HUES64 (cell line): ENCODE data around the gene PRKCZ.
"Not testable (repeated sequence)": the region's sequence is repeated elsewhere in the genome, so short reads cannot be mapped to it uniquely, and the experiment has no call there.

Experiments
- H3K27ac ChIP-seq: 2 replicates; pipeline ENCODE4 v1.7.0; 2013; ENCODE audit warnings: low read depth, low read length, inconsistent platforms
- H3K27me3 ChIP-seq: 2 replicates; pipeline ENCODE4 v1.6.1; 2013; ENCODE audit warnings: mild to moderate bottlenecking, low read length; ENCODE audit not compliant: insufficient read depth
- H3K36me3 ChIP-seq: 2 replicates; pipeline ENCODE4 v1.6.1; 2013; ENCODE audit warnings: mild to moderate bottlenecking, low read length; ENCODE audit not compliant: insufficient read depth
- H3K4me1 ChIP-seq: 2 replicates; pipeline ENCODE4 v1.6.1; 2013; ENCODE audit warnings: mild to moderate bottlenecking, low read length, moderate library complexity; ENCODE audit not compliant: insufficient read depth
- H3K4me3 ChIP-seq: 2 replicates; pipeline ENCODE4 v1.5.1; 2013; ENCODE audit warnings: mild to moderate bottlenecking, low read length, moderate library complexity
- H3K9ac ChIP-seq: 2 replicates; pipeline ENCODE4 v1.6.1; 2013; ENCODE audit warnings: mild to moderate bottlenecking, low read depth, low read length
- H3K9me3 ChIP-seq: 2 replicates; pipeline ENCODE4 v1.6.1; 2013; ENCODE audit warnings: low read depth, low read length; ENCODE audit not compliant: insufficient read depth
- WGBS: fragments of 150-250, 120-280 bp; methylation state at CpG from one replicate; pipeline ENCODE4 v1.1.7; 2013; ENCODE audit warnings: missing lambda C conversion rate; 5-methylcytosine and 5-hydroxymethylcytosine counted together

PRKCZ gene

DNA sequence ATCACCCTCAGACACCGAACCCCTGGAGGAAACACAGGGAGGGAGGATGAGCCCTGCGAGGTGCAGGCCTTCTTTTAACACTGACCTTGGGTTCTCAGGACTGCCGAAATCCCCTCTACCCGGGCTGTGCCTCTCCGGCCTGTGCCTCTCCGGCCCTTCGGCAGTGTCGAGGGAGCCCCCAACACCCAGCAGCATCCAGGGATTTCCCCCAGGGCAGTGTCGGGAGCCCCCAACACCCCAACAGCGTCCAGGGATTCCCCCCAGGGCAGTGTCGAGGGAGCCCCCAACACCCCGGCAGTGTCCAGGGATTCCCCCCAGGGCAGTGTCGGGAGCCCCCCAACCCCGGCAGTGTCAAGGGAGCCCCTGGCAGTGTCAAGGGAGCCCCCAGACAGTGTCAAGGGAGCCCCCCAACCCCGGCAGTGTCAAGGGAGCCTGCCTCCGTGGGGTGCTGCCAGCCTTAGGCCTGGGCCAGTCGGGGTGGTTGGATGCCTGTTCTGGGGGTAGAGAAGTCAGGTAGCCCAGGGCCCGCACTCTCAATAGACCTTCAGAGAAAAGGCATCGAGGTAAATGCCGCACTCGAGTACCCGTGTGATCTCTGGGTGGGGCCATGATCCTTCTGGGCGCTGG, 57.5 kb downstream of the PRKCZ start:
- Histone ChIP-seq H3K27me3 (no peaks in the 10 kb centered on the region), H3K4me3 (no peak overlapping the region), H3K27ac (no peak overlapping the region), H3K9ac (no peak overlapping the region; the same call in 1 of the 2 replicates), H3K36me3 (peaks cover 8% of the 10 kb centered on the region), H3K4me1 (no peaks in the 10 kb centered on the region), H3K9me3 (no peaks in the 10 kb centered on the region)
- WGBS, result 93% methylated on average over 22 of the region's 23 CpGs

DNA sequence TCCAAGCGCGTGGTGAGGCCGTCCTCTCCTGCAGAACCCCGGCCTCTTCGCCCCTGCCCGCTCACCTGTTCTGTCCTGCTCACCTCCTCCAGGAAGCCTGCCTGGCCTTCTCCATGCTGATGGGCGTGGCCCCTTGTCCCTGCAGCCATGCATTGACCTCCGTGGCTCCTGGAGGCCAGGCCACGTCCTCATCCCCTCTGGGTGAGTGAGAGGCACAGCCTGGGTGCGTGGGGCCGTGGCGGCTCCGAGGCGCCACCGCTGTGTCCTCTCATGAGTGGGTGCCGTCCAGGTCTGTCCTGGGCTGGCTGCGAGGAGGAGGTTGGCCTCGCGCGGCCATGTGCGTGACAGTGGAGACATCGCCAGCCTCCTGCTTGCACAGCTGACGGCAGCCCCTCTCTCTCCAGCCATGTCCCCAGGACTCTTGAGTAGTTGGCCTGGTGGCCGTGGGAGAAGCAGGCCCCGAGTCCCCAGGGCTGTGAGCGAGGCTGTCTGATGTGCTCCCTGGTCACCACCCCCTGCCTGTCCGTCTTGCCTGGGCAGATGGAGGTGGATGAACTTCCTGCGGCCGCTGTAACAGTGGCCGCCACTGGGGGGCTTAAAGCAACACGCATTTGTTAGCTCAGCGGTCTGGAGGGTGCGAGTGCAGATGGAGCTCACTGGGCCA, 58.1 kb downstream of the PRKCZ start:
- no peaks in the 10 kb centered on the region for H3K27me3 ChIP-seq
- H3K9me3 ChIP-seq, result no peaks in the 10 kb centered on the region
- H3K27ac ChIP-seq, result no peak overlapping the region
- H3K4me3 ChIP-seq, result no peak overlapping the region
- H3K9ac ChIP-seq, result no peak overlapping the region; the same call in 1 of the 2 replicates
- H3K36me3 ChIP-seq, result peaks cover 8% of the 10 kb centered on the region
- WGBS, result 76% methylated on average over 33 of the region's 33 CpGs
- H3K4me1 ChIP-seq, result no peaks in the 10 kb centered on the region

DNA sequence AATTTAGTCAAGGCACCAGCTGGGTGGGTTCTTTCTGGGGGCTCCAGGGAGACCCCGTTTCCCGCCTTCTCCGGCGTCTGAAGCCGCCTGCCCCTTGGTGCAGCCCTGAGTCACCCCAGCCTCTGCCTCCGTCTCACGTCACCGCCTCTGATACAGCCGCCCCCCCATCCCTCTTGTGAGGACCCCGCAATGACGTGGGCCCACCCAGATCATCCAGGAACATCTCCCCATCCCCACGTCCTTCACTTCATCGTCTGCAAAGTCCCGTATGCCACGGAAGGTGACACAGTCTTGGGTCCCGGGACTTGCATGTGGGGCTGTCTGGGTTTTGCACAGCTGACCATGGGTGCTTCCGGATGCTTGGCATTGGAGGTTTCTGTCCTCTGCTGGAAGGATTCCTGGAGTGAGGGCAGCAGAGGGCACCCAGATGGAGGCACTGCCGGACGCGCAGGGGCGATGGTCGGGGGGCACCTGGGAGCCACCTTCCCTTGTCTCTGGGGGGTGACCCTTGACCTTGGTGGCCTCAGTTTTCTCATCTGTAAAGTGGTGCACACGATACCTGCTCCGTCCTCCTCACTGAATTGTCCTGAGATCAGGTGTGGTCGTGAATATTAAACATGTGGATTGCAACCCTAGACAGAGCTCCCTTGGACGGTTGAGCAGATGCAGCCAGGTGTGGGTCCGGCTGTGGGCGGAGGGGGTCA, 58.8 kb downstream of the PRKCZ start:
- Histone ChIP-seq H3K36me3 (peaks cover 8% of the 10 kb centered on the region), H3K27ac (no peak overlapping the region), H3K4me3 (no peak overlapping the region), H3K9ac (no peak overlapping the region), H3K4me1 (no peaks in the 10 kb centered on the region), H3K27me3 (no peaks in the 10 kb centered on the region), H3K9me3 (no peaks in the 10 kb centered on the region)
- WGBS, result 82% methylated on average over 28 of the region's 28 CpGs

DNA sequence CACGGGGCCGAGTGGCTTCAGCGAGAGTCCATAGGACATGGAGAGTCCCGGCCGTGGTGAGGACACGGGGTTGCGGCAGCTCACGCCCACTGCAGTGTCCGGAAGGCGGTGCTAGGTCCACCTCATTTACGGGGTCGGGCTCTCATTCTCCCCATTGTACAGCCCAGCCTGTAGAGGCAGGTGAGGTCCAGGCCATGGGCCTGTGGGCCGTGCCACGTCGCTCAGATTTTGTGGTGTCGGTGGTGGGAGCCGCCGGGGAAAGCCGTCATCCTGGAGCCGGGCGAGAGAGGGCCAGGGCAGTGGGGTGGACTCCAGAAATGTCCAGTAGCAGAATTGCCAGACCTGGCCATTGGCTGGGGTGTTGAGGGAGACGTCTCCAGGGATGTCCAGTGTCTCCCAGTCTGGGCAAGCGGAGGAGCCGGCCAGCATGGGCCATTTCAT, 59.4 kb downstream of the PRKCZ start:
- 91% methylated on average over 24 of the region's 24 CpGs for WGBS
- H3K4me1 ChIP-seq, result no peaks in the 10 kb centered on the region
- H3K4me3 ChIP-seq, result no peak overlapping the region
- peaks cover 8% of the 10 kb centered on the region for H3K36me3 ChIP-seq
- H3K27ac ChIP-seq, result no peak overlapping the region
- H3K9ac ChIP-seq, result no peak overlapping the region
- no peaks in the 10 kb centered on the region for H3K9me3 ChIP-seq
- H3K27me3 ChIP-seq, result no peaks in the 10 kb centered on the region

- H3K36me3 ChIP-seq, result peaks cover 8% of the 10 kb centered on the region
- no peak overlapping the region for H3K27ac ChIP-seq
- 97% methylated on average over 17 of the region's 18 CpGs for WGBS
- H3K4me1 ChIP-seq, result peaks cover under 1% of the 10 kb centered on the region; the same call in 1 of the 2 replicates
- H3K9ac ChIP-seq, result no peak overlapping the region
- no peaks in the 10 kb centered on the region for H3K27me3 ChIP-seq
- no peaks in the 10 kb centered on the region for H3K9me3 ChIP-seq
- H3K4me3 ChIP-seq, result no peak overlapping the region
Measured at GRCh38 chr1:2110191-2110737, 60.1 kb downstream of the PRKCZ start.

- no peaks in the 10 kb centered on the region for H3K9me3 ChIP-seq
- peaks cover 7% of the 10 kb centered on the region; the same call in 1 of the 2 replicates for H3K4me1 ChIP-seq
- peaks cover 8% of the 10 kb centered on the region for H3K36me3 ChIP-seq
- H3K9ac ChIP-seq, result no peak overlapping the region
- WGBS, result 94% methylated on average over 28 of the region's 28 CpGs
- no peak overlapping the region for H3K4me3 ChIP-seq
- H3K27me3 ChIP-seq, result no peaks in the 10 kb centered on the region
- no peak overlapping the region for H3K27ac ChIP-seq
Measured at GRCh38 chr1:2110738-2111673, 60.8 kb downstream of the PRKCZ start.

- Histone ChIP-seq H3K4me3 (no peak overlapping the region), H3K4me1 (peaks cover 13% of the 10 kb centered on the region), H3K27me3 (no peaks in the 10 kb centered on the region), H3K27ac (no peak overlapping the region), H3K9me3 (no peaks in the 10 kb centered on the region), H3K36me3 (peaks cover 5% of the 10 kb centered on the region), H3K9ac (no peak overlapping the region)
- WGBS, result 96% methylated on average over 15 of the region's 15 CpGs
Measured at GRCh38 chr1:2111674-2112035, 61.4 kb downstream of the PRKCZ start.

DNA sequence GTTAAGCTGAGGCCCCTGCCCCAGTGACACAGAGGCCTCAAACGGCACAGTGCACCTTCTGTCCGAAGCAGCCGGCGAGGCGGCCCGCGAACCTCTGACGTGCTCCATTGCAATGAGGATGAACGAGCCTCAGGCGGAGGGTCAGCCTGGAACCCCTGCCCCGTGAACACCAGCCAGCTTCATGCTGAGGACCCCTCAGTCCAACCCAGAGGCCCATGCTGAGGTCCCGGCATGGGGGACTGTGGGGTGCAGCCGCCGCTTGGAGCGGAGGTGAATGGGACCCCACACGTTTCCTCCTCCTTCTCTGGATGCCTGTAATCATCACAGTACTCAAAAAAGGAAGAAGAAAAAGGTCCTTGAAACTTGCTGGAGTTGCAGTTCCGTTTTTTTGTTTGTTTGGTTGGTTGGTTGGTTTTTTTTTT, 62.1 kb downstream of the PRKCZ start:
- H3K27me3 ChIP-seq, result no peaks in the 10 kb centered on the region
- no peaks in the 10 kb centered on the region for H3K36me3 ChIP-seq
- WGBS, result 89% methylated on average over 17 of the region's 17 CpGs
- H3K27ac ChIP-seq, result no peak overlapping the region
- no peaks in the 10 kb centered on the region for H3K9me3 ChIP-seq
- peaks cover 14% of the 10 kb centered on the region for H3K4me1 ChIP-seq
- H3K9ac ChIP-seq, result no peak overlapping the region
- H3K4me3 ChIP-seq, result no peak overlapping the region

- Histone ChIP-seq H3K4me1 (peaks cover 14% of the 10 kb centered on the region), H3K4me3 (no peak overlapping the region), H3K9me3 (no peaks in the 10 kb centered on the region), H3K9ac (no peak overlapping the region), H3K27me3 (no peaks in the 10 kb centered on the region), H3K27ac (no peak overlapping the region), H3K36me3 (no peaks in the 10 kb centered on the region)
- 96% methylated on average over 12 of the region's 15 CpGs for WGBS
Measured at GRCh38 chr1:2113620-2114135, 63.5 kb downstream of the PRKCZ start.

- 89% methylated on average over 14 of the region's 14 CpGs for WGBS
- H3K9me3 ChIP-seq, H3K4me3 ChIP-seq, H3K27ac ChIP-seq, H3K36me3 ChIP-seq, H3K27me3 ChIP-seq, H3K9ac ChIP-seq: not testable (repeated sequence)
- peaks cover 14% of the 10 kb centered on the region for H3K4me1 ChIP-seq
Measured at GRCh38 chr1:2114635-2115007, 64.4 kb downstream of the PRKCZ start.
